HepG2 (cell line): ENCODE measurements around the gene RHOBTB1. TPM values are rescaled to one million over a fixed set of nuclear protein-coding genes. Genes with fewer than 3 reads are reported as not detected.

Experiments used
- ATAC-seq: fragments of 200-7000 bp; cut with Tn5 transposase; 3 replicates; pipeline ENCODE4 v1.9.1; 2020; ENCODE audit warnings: mild to moderate bottlenecking, moderate library complexity
- BruUV-seq: library from RNA; stranded (reverse); fragments of 400-500 nt; replicated peaks from 2 replicates; lab custom pipeline; 2021; lab: Mats Ljungman, UMichigan
- CTCF ChIA-PET: fragments of 300-600 bp; formaldehyde crosslinking; extraction: SDS; loops from one replicate; lab custom pipeline; 2021; ENCODE audit warnings: low total read pairs, inconsistent platforms, low intra/inter-chr PET ratio; lab: Yijun Ruan, JAX
- POLR2A ChIA-PET: fragments of 350-600 bp; sonication (Branson Sonifier 250); formaldehyde crosslinking; loops from one replicate; lab custom pipeline; 2020; ENCODE audit warnings: antibody characterized with exemption, inconsistent platforms; lab: Yijun Ruan, JAX
- DNase-seq: peaks from one replicate; pipeline ENCODE4 v3.0.0-alpha.2; 2015; ENCODE audit warnings: low spot score
- FAIRE-seq: peaks from 3 replicates; lab custom pipeline; 2011; peaks lifted over from hg19 to GRCh38; lab: Jason Lieb, UNC
- H2AFZ ChIP-seq: one replicate; pipeline ENCODE4 v1.6.1; 2011; ENCODE audit warnings: low read length, inconsistent platforms
- H3K27ac ChIP-seq: fragments of 300-600 bp; 3 replicates; pipeline ENCODE4 v1.8.0; 2011; ENCODE audit warnings: mixed run types, mild to moderate bottlenecking, mixed read lengths, low read length, inconsistent platforms; ENCODE audit not compliant: insufficient read depth; ENCODE audit errors: extremely low read length
- H3K27me3 ChIP-seq, 2 experiments: fragments of 200-600 bp in 1 of 2; 2 replicates in 1 of 2; 3 replicates in 1 of 2; pipeline versions ENCODE4 v1.6.0 to v1.8.0; 2011; ENCODE audit warnings: low read length in 2 of 2, mild to moderate bottlenecking in 2 of 2, moderate library complexity in 2 of 2, inconsistent platforms in 1 of 2; ENCODE audit not compliant: insufficient read depth in 2 of 2, control insufficient read depth in 1 of 2
- H3K36me3 ChIP-seq, 2 experiments: fragments of 200-600 bp in 1 of 2; replicated peaks in 1 of 2; 2 replicates in 1 of 2; 3 replicates in 1 of 2; pipeline versions ENCODE4 v1.5.1 to v1.8.0; 2011; ENCODE audit warnings: low read length in 2 of 2, inconsistent platforms in 1 of 2; ENCODE audit not compliant: insufficient read depth in 2 of 2, control insufficient read depth in 1 of 2
- H3K4me1 ChIP-seq: 2 replicates; pipeline ENCODE4 v1.5.1; 2012; ENCODE audit warnings: low read length, inconsistent platforms; ENCODE audit not compliant: insufficient read depth
- H3K4me2 ChIP-seq: 2 replicates; pipeline ENCODE4 v1.6.0; 2011; ENCODE audit warnings: low read depth, low read length, inconsistent platforms
- H3K4me3 ChIP-seq, 3 experiments: fragments of 200-600 bp in 1 of 3; sonication (generic), shearing (Covaris generic) in 1 of 3; replicated peaks in 1 of 3; 2 replicates each; pipeline ENCODE4 v1.5.1; 2011 to 2016; ENCODE audit warnings: low read length in 3 of 3, inconsistent platforms in 2 of 3, low read depth in 2 of 3, mild to moderate bottlenecking in 2 of 3, control low read depth in 1 of 3, mixed read lengths in 1 of 3; ENCODE audit not compliant: insufficient read depth in 1 of 3
- H3K79me2 ChIP-seq: one replicate; pipeline ENCODE4 v1.6.1; 2011; ENCODE audit warnings: low read length, inconsistent platforms; ENCODE audit not compliant: insufficient read depth
- H3K9ac ChIP-seq: 2 replicates; pipeline ENCODE4 v1.6.0; 2011; ENCODE audit warnings: mild to moderate bottlenecking, low read depth, low read length, inconsistent platforms; ENCODE audit not compliant: insufficient read depth
- H3K9me3 ChIP-seq: 2 replicates; pipeline ENCODE4 v1.5.1; 2012; ENCODE audit warnings: mild to moderate bottlenecking, low read length
- H4K20me1 ChIP-seq: 2 replicates; pipeline ENCODE4 v1.6.0; 2011; ENCODE audit warnings: inconsistent platforms, mild to moderate bottlenecking, low read length, moderate library complexity; ENCODE audit not compliant: insufficient read depth
- ATF6 ChIP-seq: sonication (generic); formaldehyde crosslinking; conservative IDR thresholded peaks from 2 replicates; pipeline ENCODE4 v1.4.0; 2020; ENCODE audit warnings: missing genetic modification reagents
- ATF7 ChIP-seq, 2 experiments: fragments of 450-650 bp in 1 of 2; sonication (generic) in 1 of 2; formaldehyde crosslinking in 1 of 2; IDR thresholded peaks; 2 replicates each; pipeline versions ENCODE4 v1.4.0 to v1.6.1; 2016 to 2020; ENCODE audit warnings: antibody characterized with exemption in 1 of 2, mild to moderate bottlenecking in 1 of 2, missing genetic modification reagents in 1 of 2
- DR1 ChIP-seq: sonication (generic); formaldehyde crosslinking; IDR thresholded peaks from 2 replicates; pipeline ENCODE4 v1.8.0; 2021; ENCODE audit warnings: mild to moderate bottlenecking, missing genetic modification reagents, inconsistent platforms
- IRF9 ChIP-seq: sonication (generic); formaldehyde crosslinking; IDR thresholded peaks from 2 replicates; pipeline ENCODE4 v1.8.0; 2022; ENCODE audit warnings: missing genetic modification reagents, mild to moderate bottlenecking, borderline replicate concordance
- NONO ChIP-seq, 2 experiments: fragments of 450-650 bp in 1 of 2; sonication (generic) in 1 of 2; formaldehyde crosslinking in 1 of 2; IDR thresholded peaks in 1 of 2; conservative IDR thresholded peaks in 1 of 2; 2 replicates each; pipeline versions ENCODE4 v1.6.1 to v1.8.0; 2017 to 2022; ENCODE audit warnings: mild to moderate bottlenecking in 1 of 2, missing genetic modification reagents in 1 of 2, moderate library complexity in 1 of 2
- RFX3 ChIP-seq: IDR thresholded peaks from 2 replicates; pipeline ENCODE4 v1.6.1; 2016; ENCODE audit warnings: missing biosample characterization, missing genetic modification reagents
- SOX5 ChIP-seq: IDR thresholded peaks from 2 replicates; pipeline ENCODE4 v1.6.1; 2016; ENCODE audit warnings: borderline replicate concordance
- UBTF ChIP-seq: sonication (generic); formaldehyde crosslinking; IDR thresholded peaks from 2 replicates; pipeline ENCODE4 v1.4.0; 2020; ENCODE audit warnings: mild to moderate bottlenecking, missing genetic modification reagents
- ZNF44 ChIP-seq: sonication (generic); formaldehyde crosslinking; IDR thresholded peaks from 2 replicates; pipeline ENCODE4 v1.5.1; 2020; ENCODE audit warnings: mild to moderate bottlenecking, missing genetic modification reagents
- WGBS: methylation state at CpG from one replicate; pipeline ENCODE4 v1.1.6; 2017; ENCODE audit warnings: low lambda C conversion rate; 5-methylcytosine and 5-hydroxymethylcytosine counted together
- in situ Hi-C: cut with HindIII; loops from 2 replicates; pipeline ENCODE4 v1.10.0; 2017; ENCODE audit warnings: low pct_unique_long_range_greater_than_20kb; ENCODE audit not compliant: extremely low pct_ligation_motif_present
- intact Hi-C: fragments of 100-400 bp; cut with micrococcal nuclease; formaldehyde crosslinking; loops from one replicate; pipeline ENCODE4 v1.10.0; 2022; ENCODE audit not compliant: unreplicated experiment
- polyA plus RNA-seq, 8 experiments: library from polyadenylated mRNA; depleted of rRNA in 3 of 8; stranded (reverse) in 7 of 8; unstranded in 1 of 8; fragments of >200 nt; fragmentation: Illumina TruSeq in 4 of 8; extraction: Trizol in 4 of 8; gene quantifications; 2 replicates each; pipeline versions ENCODE4 v1.2.1 to v1.2.3, GENCODE V29; 2011 to 2016; ENCODE audit warnings: low read depth in 4 of 8, missing spikeins in 1 of 8, mixed read lengths in 1 of 8; ENCODE audit not compliant: insufficient read depth in 1 of 8
- total RNA-seq, 5 experiments: library from RNA; depleted of rRNA; stranded (reverse); fragments of >200 nt; fragmentation: Illumina TruSeq; extraction: Trizol; gene quantifications; 2 replicates each; pipeline ENCODE4 v1.2.3, GENCODE V29; 2016; ENCODE audit warnings: low read depth in 1 of 5

RHOBTB1 gene
- total and polyA plus RNA-seq, 2 of the 13 experiments (the other 11 are each of a cell fraction or from before 2014, with no cell fraction given), result 18.8 to 59.5 TPM

- H3K4me2 ChIP-seq, result no peak overlapping the region
- in situ Hi-C loops (no loop called here), intact Hi-C loops (no loop called here)
- no peak overlapping the region for H3K9ac ChIP-seq
- H3K36me3 ChIP-seq, result peaks cover 2 to 6% of the 10 kb centered on the region in 2 experiments; a peak in 1 of 5 replicates
- peaks cover 22% of the 10 kb centered on the region for H3K4me1 ChIP-seq
- TF ChIP-seq ATF7 (IDR thresholded peaks at IDR 0.05) (peak; percentile 91), ATF7 (CRISPR knock-in tag; IDR thresholded peaks at IDR 0.05) (no peak), RFX3 (CRISPR knock-in tag) (no peak)
- POLR2A ChIA-PET, result no interaction called here
- H3K27me3 ChIP-seq, result no peaks in the 10 kb centered on the region
- H3K79me2 ChIP-seq, result no peaks in the 10 kb centered on the region
- FAIRE-seq, result no peak
- no peaks in the 10 kb centered on the region for H4K20me1 ChIP-seq
- WGBS, result 100% methylated on average over 3 of the region's 3 CpGs
- H2AFZ ChIP-seq, result no peak overlapping the region
- no peak overlapping the region for H3K27ac ChIP-seq
- no peak for DNase-seq
- no peak overlapping the region for H3K4me3 ChIP-seq
- H3K9me3 ChIP-seq, result no peaks in the 10 kb centered on the region
- CTCF ChIA-PET, result no interaction called here
- no peak for ATAC-seq
- BruUV-seq, result no TSS peak
Observed at GRCh38 chr10:60952067-60952845, 8.3 kb upstream of the RHOBTB1 start.

- no peak for DNase-seq
- BruUV-seq, result no TSS peak
- no peak overlapping the region for H3K27ac ChIP-seq
- H3K9ac ChIP-seq, result no peak overlapping the region
- no peak overlapping the region for H3K4me3 ChIP-seq
- H3K9me3 ChIP-seq, result no peaks in the 10 kb centered on the region
- H3K27me3 ChIP-seq, result no peaks in the 10 kb centered on the region
- H4K20me1 ChIP-seq, result no peaks in the 10 kb centered on the region
- H3K4me1 ChIP-seq, result peaks cover 12% of the 10 kb centered on the region
- no peak for TF ChIP-seq DR1
- TF ChIP-seq ZNF44 (CRISPR knock-in tag), result no peak
- no peak for TF ChIP-seq ATF6 (CRISPR knock-in tag)
- TF ChIP-seq UBTF (CRISPR knock-in tag), result no peak
- no peak for TF ChIP-seq SOX5 (CRISPR knock-in tag)
- no peak for TF ChIP-seq NONO (IDR thresholded peaks at IDR 0.05)
- no peak for TF ChIP-seq NONO (CRISPR knock-in tag; conservative IDR thresholded peaks at IDR 0.05)
- no peak for TF ChIP-seq IRF9 (CRISPR knock-in tag)
- TF ChIP-seq, all 625 proteins: peak for 0
- in situ Hi-C loops, result no loop called here
- POLR2A ChIA-PET, result interaction anchor here (1.2 kb wide), 1 partner anchor 26 kb away, joined by 3 read pairs; no protein-coding TSS in a partner anchor
- ATAC-seq, result no peak
- no peak for FAIRE-seq
- Histone ChIP-seq H3K79me2 (no peaks in the 10 kb centered on the region), H3K4me2 (no peak overlapping the region), H3K36me3 (peaks cover 2 to 6% of the 10 kb centered on the region in 2 experiments; a peak in 1 of 5 replicates), H2AFZ (no peak overlapping the region)
- intact Hi-C loops, result no loop called here
- whole genome bisulfite sequencing, result 95% methylated on average over 5 of the region's 5 CpGs
- CTCF ChIA-PET, result no interaction called here
Observed at GRCh38 chr10:60951272-60951724, 7.3 kb upstream of the RHOBTB1 start.
